ENCODE data around the gene SERHL2.

- TF ChIP-seq CTCF (IDR thresholded peaks at IDR 0.05) (no peak), POLR2AphosphoS5 (IDR thresholded peaks at IDR 0.05; ENCODE audit: insufficient read depth in 1 of 2, low read depth in 1 of 2) (no peak), POLR2A (IDR thresholded peaks at IDR 0.05) (no peak)
Observed at GRCh38 chr22:42587588-42588175, 33.9 kb downstream of the SERHL2 start.

Measured in vagina (tissue), 2 donors.